WTC11 (cell line): ENCODE data around the gene NFILZ. TPM values are rescaled to one million over a fixed set of nuclear protein-coding genes. Genes with fewer than 3 reads are reported as not detected.

Source experiments
- ATAC-seq: fragments of 200-7000 bp; cut with Tn5 transposase; 2 replicates; pipeline ENCODE4 v1.10.0; 2021; ENCODE audit warnings: mild to moderate bottlenecking, moderate library complexity
- CTCF ChIA-PET: fragments of 300-600 bp; sonication (Branson Sonifier 250); formaldehyde crosslinking; loops from one replicate; lab custom pipeline; 2021; ENCODE audit warnings: antibody characterized with exemption; lab: Charles Lee
- POLR2A ChIA-PET: fragments of 350-600 bp; sonication (Branson Sonifier 250); formaldehyde crosslinking; loops from one replicate; lab custom pipeline; 2021; ENCODE audit warnings: antibody characterized with exemption; lab: Charles Lee
- DNase-seq: peaks from one replicate; pipeline ENCODE4 v3.0.0; 2021; ENCODE audit warnings: low spot score
- H3K27ac Mint-ChIP-seq: 2 replicates; pipeline ENCODE4 v1.8.0; 2021; ENCODE audit warnings: mixed read lengths
- H3K27me3 Mint-ChIP-seq: 2 replicates; pipeline ENCODE4 v1.8.0; 2021; ENCODE audit warnings: low read depth, mild to moderate bottlenecking, moderate library complexity, mixed read lengths
- H3K36me3 Mint-ChIP-seq: 2 replicates; pipeline ENCODE4 v1.8.0; 2021; ENCODE audit warnings: mixed read lengths
- H3K4me1 Mint-ChIP-seq: 2 replicates; pipeline ENCODE4 v1.8.0; 2022; ENCODE audit warnings: mixed read lengths
- H3K4me3 Mint-ChIP-seq: 2 replicates; pipeline ENCODE4 v1.8.0; 2021; ENCODE audit warnings: mild to moderate bottlenecking, moderate library complexity, mixed read lengths
- H3K9me3 Mint-ChIP-seq: 2 replicates; pipeline ENCODE4 v1.8.0; 2021; ENCODE audit warnings: mixed read lengths
- ELF4 ChIP-seq: sonication (generic); formaldehyde crosslinking; IDR thresholded peaks from 2 replicates; pipeline ENCODE4 v1.8.1; 2022; ENCODE audit warnings: low read depth, mild to moderate bottlenecking, moderate library complexity, missing genetic modification reagents
- MXD4 ChIP-seq: fragments of 250-450 bp; sonication (Bioruptor Pico); IDR thresholded peaks from 2 replicates; pipeline ENCODE4 v1.8.0; 2021; ENCODE audit warnings: mild to moderate bottlenecking, moderate library complexity, borderline replicate concordance
- PRRX2 ChIP-seq: fragments of 250-450 bp; sonication (Bioruptor Pico); IDR thresholded peaks from 2 replicates; pipeline ENCODE4 v1.8.0; 2021; ENCODE audit warnings: mild to moderate bottlenecking
- RORB ChIP-seq: fragments of 250-450 bp; sonication (Bioruptor Pico); IDR thresholded peaks from 2 replicates; pipeline ENCODE4 v1.9.0; 2021; ENCODE audit warnings: mild to moderate bottlenecking
- SMAD3 ChIP-seq: sonication (generic); formaldehyde crosslinking; IDR thresholded peaks from 2 replicates; pipeline ENCODE4 v1.8.0; 2022; ENCODE audit warnings: missing genetic modification reagents, mild to moderate bottlenecking, borderline replicate concordance
- SOX15 ChIP-seq: fragments of 250-450 bp; sonication (Bioruptor Pico); IDR thresholded peaks from 2 replicates; pipeline ENCODE4 v1.9.0; 2021; ENCODE audit warnings: mild to moderate bottlenecking
- TP53 ChIP-seq: sonication (generic); formaldehyde crosslinking; IDR thresholded peaks from 2 replicates; pipeline ENCODE4 v1.8.1; 2023; ENCODE audit warnings: mild to moderate bottlenecking, missing genetic modification reagents
- ZBTB21 ChIP-seq: sonication (generic); formaldehyde crosslinking; IDR thresholded peaks from 2 replicates; pipeline ENCODE4 v1.8.1; 2023; ENCODE audit warnings: mild to moderate bottlenecking, missing genetic modification reagents, borderline replicate concordance
- ZNF396 ChIP-seq: fragments of 250-450 bp; sonication (Bioruptor Pico); IDR thresholded peaks from 2 replicates; pipeline ENCODE4 v1.8.0; 2021; ENCODE audit warnings: mild to moderate bottlenecking, moderate library complexity, borderline replicate concordance
- ZNF671 ChIP-seq: fragments of 250-450 bp; sonication (Bioruptor Pico); IDR thresholded peaks from 2 replicates; pipeline ENCODE4 v1.8.0; 2021; ENCODE audit warnings: mild to moderate bottlenecking
- total RNA-seq: library from RNA; stranded (reverse); gene quantifications from 3 replicates; pipeline ENCODE4 v1.2.3, GENCODE V29; 2021
- TF ChIP-seq, protein P1 (sequence below): sonication (generic); formaldehyde crosslinking; IDR thresholded peaks from 2 replicates; pipeline ENCODE4 v1.8.1; 2022; ENCODE audit warnings: missing genetic modification reagents, borderline replicate concordance
- TF ChIP-seq, protein P2 (sequence below): sonication (generic); formaldehyde crosslinking; IDR thresholded peaks from 2 replicates; pipeline ENCODE4 v1.8.0; 2023; ENCODE audit warnings: missing genetic modification reagents
- TF ChIP-seq, protein P3 (sequence below): sonication (generic); formaldehyde crosslinking; IDR thresholded peaks from 2 replicates; pipeline ENCODE4 v1.8.1; 2023; ENCODE audit warnings: mild to moderate bottlenecking, missing genetic modification reagents
- TF ChIP-seq, protein P4 (sequence below): sonication (generic); formaldehyde crosslinking; IDR thresholded peaks from 2 replicates; pipeline ENCODE4 v1.8.1; 2023; ENCODE audit warnings: mild to moderate bottlenecking, missing genetic modification reagents, moderate library complexity
- TF ChIP-seq, protein P5 (sequence below): sonication (generic); formaldehyde crosslinking; IDR thresholded peaks from 2 replicates; pipeline ENCODE4 v1.8.1; 2023; ENCODE audit warnings: mild to moderate bottlenecking, missing genetic modification reagents, moderate library complexity
- TF ChIP-seq, protein P6 (sequence below): sonication (generic); formaldehyde crosslinking; IDR thresholded peaks from 2 replicates; pipeline ENCODE4 v1.8.1; 2023; ENCODE audit warnings: mild to moderate bottlenecking, missing genetic modification reagents

The NFILZ gene
- total RNA-seq, 1 experiment from 2014 or later: not detected

DNA sequence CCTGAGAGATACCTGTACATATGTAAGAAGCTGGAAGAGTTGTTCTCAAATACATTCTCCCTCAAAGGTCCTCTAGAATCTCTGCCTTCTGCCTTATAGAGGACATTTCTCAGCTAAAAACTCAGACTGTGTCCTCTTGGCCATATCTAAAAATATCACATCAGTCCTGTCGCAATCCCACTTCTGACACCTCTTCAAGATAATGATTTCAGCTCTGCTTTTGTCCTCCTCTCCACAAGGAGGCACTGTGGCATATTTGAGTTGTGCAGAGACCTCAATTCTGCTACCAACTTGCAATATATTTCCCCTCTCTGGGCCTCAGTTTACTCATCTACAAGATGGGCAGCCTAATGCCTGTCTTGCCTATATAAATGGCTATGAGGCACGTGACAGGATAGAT, 36.5 kb upstream of the NFILZ start:
- H3K27me3 Mint-ChIP-seq: peaks cover 44% of the 10 kb centered on the region
- CTCF ChIA-PET: interaction anchor here (0.8 to 6.2 kb wide), 15 partner anchors 8 to 240 kb away, joined by 3 to 54 read pairs (median 4); partner anchors contain the start of genes MYO1F and ZNF414
- ATAC-seq (no peak), DNase-seq (no peak)
- H3K9me3 Mint-ChIP-seq: peaks cover 10% of the 10 kb centered on the region
- H3K36me3 Mint-ChIP-seq: peaks cover 24% of the 10 kb centered on the region; the same call in 1 of the 2 replicates
- H3K27ac Mint-ChIP-seq: no peak overlapping the region
- POLR2A ChIA-PET: interaction anchor here (0.8 to 2.0 kb wide), 3 partner anchors 10 to 18 kb away, joined by 3 to 6 read pairs (median 4); no protein-coding TSS in a partner anchor
- H3K4me3 Mint-ChIP-seq: peak overlapping the region; percentile 74; the same call in 1 of the 2 replicates
- peaks cover 9% of the 10 kb centered on the region for H3K4me1 Mint-ChIP-seq
- TF ChIP-seq, protein P1, sequence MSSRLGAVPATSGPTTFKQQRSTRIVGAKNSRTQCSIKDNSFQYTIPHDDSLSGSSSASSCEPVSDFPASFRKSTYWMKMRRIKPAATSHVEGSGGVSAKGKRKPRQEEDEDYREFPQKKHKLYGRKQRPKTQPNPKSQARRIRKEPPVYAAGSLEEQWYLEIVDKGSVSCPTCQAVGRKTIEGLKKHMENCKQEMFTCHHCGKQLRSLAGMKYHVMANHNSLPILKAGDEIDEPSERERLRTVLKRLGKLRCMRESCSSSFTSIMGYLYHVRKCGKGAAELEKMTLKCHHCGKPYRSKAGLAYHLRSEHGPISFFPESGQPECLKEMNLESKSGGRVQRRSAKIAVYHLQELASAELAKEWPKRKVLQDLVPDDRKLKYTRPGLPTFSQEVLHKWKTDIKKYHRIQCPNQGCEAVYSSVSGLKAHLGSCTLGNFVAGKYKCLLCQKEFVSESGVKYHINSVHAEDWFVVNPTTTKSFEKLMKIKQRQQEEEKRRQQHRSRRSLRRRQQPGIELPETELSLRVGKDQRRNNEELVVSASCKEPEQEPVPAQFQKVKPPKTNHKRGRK (CRISPR knock-in tag): no peak
- TF ChIP-seq ZNF671 (CRISPR knock-in tag) (no peak), ZNF396 (CRISPR knock-in tag) (no peak), SMAD3 (CRISPR knock-in tag) (no peak)
- TF ChIP-seq, protein P2, sequence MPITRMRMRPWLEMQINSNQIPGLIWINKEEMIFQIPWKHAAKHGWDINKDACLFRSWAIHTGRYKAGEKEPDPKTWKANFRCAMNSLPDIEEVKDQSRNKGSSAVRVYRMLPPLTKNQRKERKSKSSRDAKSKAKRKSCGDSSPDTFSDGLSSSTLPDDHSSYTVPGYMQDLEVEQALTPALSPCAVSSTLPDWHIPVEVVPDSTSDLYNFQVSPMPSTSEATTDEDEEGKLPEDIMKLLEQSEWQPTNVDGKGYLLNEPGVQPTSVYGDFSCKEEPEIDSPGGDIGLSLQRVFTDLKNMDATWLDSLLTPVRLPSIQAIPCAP (CRISPR knock-in tag): no peak
- TF ChIP-seq, protein P3, sequence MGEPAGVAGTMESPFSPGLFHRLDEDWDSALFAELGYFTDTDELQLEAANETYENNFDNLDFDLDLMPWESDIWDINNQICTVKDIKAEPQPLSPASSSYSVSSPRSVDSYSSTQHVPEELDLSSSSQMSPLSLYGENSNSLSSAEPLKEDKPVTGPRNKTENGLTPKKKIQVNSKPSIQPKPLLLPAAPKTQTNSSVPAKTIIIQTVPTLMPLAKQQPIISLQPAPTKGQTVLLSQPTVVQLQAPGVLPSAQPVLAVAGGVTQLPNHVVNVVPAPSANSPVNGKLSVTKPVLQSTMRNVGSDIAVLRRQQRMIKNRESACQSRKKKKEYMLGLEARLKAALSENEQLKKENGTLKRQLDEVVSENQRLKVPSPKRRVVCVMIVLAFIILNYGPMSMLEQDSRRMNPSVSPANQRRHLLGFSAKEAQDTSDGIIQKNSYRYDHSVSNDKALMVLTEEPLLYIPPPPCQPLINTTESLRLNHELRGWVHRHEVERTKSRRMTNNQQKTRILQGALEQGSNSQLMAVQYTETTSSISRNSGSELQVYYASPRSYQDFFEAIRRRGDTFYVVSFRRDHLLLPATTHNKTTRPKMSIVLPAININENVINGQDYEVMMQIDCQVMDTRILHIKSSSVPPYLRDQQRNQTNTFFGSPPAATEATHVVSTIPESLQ (CRISPR knock-in tag): no peak
- TF ChIP-seq, protein P4, sequence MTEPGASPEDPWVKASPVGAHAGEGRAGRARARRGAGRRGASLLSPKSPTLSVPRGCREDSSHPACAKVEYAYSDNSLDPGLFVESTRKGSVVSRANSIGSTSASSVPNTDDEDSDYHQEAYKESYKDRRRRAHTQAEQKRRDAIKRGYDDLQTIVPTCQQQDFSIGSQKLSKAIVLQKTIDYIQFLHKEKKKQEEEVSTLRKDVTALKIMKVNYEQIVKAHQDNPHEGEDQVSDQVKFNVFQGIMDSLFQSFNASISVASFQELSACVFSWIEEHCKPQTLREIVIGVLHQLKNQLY: no peak

DNA sequence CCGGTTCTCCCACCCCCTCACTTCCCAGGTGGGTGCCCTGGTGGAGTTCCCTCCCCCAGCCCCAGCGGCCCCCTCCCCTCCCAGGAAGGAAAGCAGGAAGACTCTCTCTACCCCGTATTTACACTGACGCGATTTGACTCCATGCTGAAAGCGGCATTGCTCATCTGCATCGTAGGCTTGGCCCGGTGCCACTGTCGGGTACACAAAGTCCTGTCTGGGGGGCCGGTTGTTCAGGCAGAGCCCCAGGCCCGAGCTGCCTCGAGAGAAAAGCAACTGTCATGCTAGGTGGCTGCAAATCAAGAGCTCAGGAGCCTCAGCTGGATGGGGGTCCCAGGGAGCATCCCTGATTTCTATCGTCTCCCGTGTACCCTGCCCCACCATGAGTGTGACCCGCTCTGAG, 34.8 kb upstream of the NFILZ start:
- H3K27ac Mint-ChIP-seq: no peak overlapping the region
- DNase-seq (no peak), ATAC-seq (no peak)
- H3K36me3 Mint-ChIP-seq: peaks cover 31% of the 10 kb centered on the region
- H3K27me3 Mint-ChIP-seq: peaks cover 28% of the 10 kb centered on the region
- CTCF ChIA-PET: interaction anchor here (1.2 to 6.2 kb wide), 2 partner anchors 16 to 43 kb away, joined by 3 to 54 read pairs; partner anchors contain the start of gene MYO1F
- POLR2A ChIA-PET: interaction anchor here (2.0 kb wide), 1 partner anchor 10 kb away, joined by 6 read pairs; no protein-coding TSS in a partner anchor
- peaks cover 9% of the 10 kb centered on the region for H3K4me1 Mint-ChIP-seq
- H3K9me3 Mint-ChIP-seq: peaks cover 10% of the 10 kb centered on the region
- TF ChIP-seq RORB (CRISPR knock-in tag) (no peak), SMAD3 (CRISPR knock-in tag) (no peak), ZNF671 (CRISPR knock-in tag) (no peak), SOX15 (no peak), TP53 (no peak), ZBTB21 (CRISPR knock-in tag) (no peak), MXD4 (CRISPR knock-in tag) (no peak), ELF4 (CRISPR knock-in tag) (no peak), PRRX2 (CRISPR knock-in tag) (no peak)
- TF ChIP-seq, protein P5, sequence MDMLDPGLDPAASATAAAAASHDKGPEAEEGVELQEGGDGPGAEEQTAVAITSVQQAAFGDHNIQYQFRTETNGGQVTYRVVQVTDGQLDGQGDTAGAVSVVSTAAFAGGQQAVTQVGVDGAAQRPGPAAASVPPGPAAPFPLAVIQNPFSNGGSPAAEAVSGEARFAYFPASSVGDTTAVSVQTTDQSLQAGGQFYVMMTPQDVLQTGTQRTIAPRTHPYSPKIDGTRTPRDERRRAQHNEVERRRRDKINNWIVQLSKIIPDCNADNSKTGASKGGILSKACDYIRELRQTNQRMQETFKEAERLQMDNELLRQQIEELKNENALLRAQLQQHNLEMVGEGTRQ (CRISPR knock-in tag): no peak
- TF ChIP-seq, protein P6, sequence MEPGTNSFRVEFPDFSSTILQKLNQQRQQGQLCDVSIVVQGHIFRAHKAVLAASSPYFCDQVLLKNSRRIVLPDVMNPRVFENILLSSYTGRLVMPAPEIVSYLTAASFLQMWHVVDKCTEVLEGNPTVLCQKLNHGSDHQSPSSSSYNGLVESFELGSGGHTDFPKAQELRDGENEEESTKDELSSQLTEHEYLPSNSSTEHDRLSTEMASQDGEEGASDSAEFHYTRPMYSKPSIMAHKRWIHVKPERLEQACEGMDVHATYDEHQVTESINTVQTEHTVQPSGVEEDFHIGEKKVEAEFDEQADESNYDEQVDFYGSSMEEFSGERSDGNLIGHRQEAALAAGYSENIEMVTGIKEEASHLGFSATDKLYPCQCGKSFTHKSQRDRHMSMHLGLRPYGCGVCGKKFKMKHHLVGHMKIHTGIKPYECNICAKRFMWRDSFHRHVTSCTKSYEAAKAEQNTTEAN (CRISPR knock-in tag): no peak
- no peak overlapping the region for H3K4me3 Mint-ChIP-seq
